HG02973 (cell line): ENCODE data around the gene ATXN2L.
A peak's percentile ranks its signal among the peaks of the same experiment; 100 is the strongest.
"Not testable (repeated sequence)": the region's sequence is repeated elsewhere in the genome, so short reads cannot be mapped to it uniquely, and the experiment has no call there.

Source experiments
- ATAC-seq: cut with Tn5 transposase; IDR thresholded peaks from one replicate; pipeline ENCODE4 v1.9.1; 2021; ENCODE audit warnings: moderate library complexity; ENCODE audit not compliant: unreplicated experiment

Gene ATXN2L

GRCh38 chr16:28869201-28869600, 46.4 kb downstream of the ATXN2L start:
- no peak for ATAC-seq

- no peak for ATAC-seq
Measured at GRCh38 chr16:28872952-28873351, 50.2 kb downstream of the ATXN2L start.

GRCh38 chr16:28873543-28874201, 50.9 kb downstream of the ATXN2L start:
- ATAC-seq: no peak

GRCh38 chr16:28874406-28874805, 51.6 kb downstream of the ATXN2L start:
- ATAC-seq: no peak

- no peak for ATAC-seq
Measured at GRCh38 chr16:28875134-28876018, 52.6 kb downstream of the ATXN2L start.

- no peak for ATAC-seq
Measured at GRCh38 chr16:28876019-28876659, 53.3 kb downstream of the ATXN2L start.

- no peak for ATAC-seq
Measured at GRCh38 chr16:28876973-28877654, 54.3 kb downstream of the ATXN2L start.

- ATAC-seq: no peak
Measured at GRCh38 chr16:28877655-28878000, 54.8 kb downstream of the ATXN2L start.

GRCh38 chr16:28878083-28878926, 55.5 kb downstream of the ATXN2L start, which contains the start of gene ATP2A1:
Gene ATP2A1, plus strand, starts transcription at chr16:28878488. Its CDS starts 184 bp downstream, at chr16:28878672.
- ATAC-seq: no peak

- ATAC-seq: peak; percentile 27
Measured at GRCh38 chr16:28879261-28879840, 56.6 kb downstream of the ATXN2L start.

- peak; percentile 67 for ATAC-seq
Measured at GRCh38 chr16:28879841-28880588, 57.2 kb downstream of the ATXN2L start.

- no peak for ATAC-seq
Measured at GRCh38 chr16:28880589-28880915, 57.8 kb downstream of the ATXN2L start.

GRCh38 chr16:28880955-28881354, 58.2 kb downstream of the ATXN2L start:
- ATAC-seq: no peak

GRCh38 chr16:28881565-28881964, 58.8 kb downstream of the ATXN2L start:
- ATAC-seq: not testable (repeated sequence)

- no peak for ATAC-seq
Measured at GRCh38 chr16:28882551-28883160, 59.9 kb downstream of the ATXN2L start.

- ATAC-seq: no peak
Measured at GRCh38 chr16:28883221-28883996, 60.6 kb downstream of the ATXN2L start.

GRCh38 chr16:28884045-28884444, 61.2 kb downstream of the ATXN2L start:
- no peak for ATAC-seq
